ENCODE data around the gene ZDHHC24.
A peak's percentile ranks its signal among the peaks of the same experiment; 100 is the strongest.

GRCh38 chr11:66543263-66544107 is 2.4 kb downstream of the ZDHHC24 start:
- TF ChIP-seq CTCF (IDR thresholded peaks at IDR 0.05) (peak in 1 of 4 experiments; percentile 27), EP300 (IDR thresholded peaks at IDR 0.05) (no peak), POLR2A (IDR thresholded peaks at IDR 0.05) (no peak), POLR2AphosphoS5 (IDR thresholded peaks at IDR 0.05) (peak in 1 of 4 donors; percentile 9)
